HG02623 (cell line): ENCODE results near the gene FHAD1.

Experiments used
- ATAC-seq: cut with Tn5 transposase; IDR thresholded peaks from one replicate; pipeline ENCODE4 v1.9.1; 2021; ENCODE audit warnings: moderate library complexity; ENCODE audit not compliant: unreplicated experiment

FHAD1 gene

DNA sequence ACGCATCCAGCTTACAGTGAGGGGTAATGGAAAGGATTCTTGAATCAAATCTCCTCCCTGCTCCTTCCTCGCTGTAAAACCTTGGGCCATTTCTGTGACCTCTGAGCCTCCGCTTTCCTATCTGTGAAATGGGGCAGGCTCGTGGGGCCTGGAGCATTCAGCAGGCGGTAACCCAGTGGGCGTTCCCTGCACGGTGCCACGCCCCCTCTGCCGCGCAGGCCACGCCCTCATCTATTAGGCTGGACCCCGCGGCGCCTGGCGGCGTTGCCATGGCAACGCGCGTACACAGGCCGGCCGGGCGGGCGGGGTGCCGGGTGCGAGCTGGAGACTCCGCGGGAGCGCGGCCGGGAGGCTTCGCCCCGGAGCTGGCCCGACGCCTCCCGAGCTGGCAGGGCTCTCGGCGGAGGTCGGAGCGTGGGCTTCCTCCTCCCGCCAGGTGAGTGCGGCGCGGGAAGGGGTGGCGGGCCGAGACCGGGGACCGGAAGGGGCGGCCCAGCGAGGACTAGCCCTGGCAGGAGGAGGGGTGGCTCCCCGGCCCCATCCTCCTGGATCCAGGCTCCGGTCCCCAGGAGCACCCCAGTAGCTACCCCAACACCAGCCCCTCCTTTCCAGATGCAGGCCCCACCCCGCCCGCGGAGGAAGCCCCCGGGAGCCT lies at the start of gene FHAD1:
Gene FHAD1 (plus strand): TSS at position 264 of the 655 bp plus-strand sequence. CDS start 4,562 bp downstream, outside the sequence.
- ATAC-seq, result no peak

DNA sequence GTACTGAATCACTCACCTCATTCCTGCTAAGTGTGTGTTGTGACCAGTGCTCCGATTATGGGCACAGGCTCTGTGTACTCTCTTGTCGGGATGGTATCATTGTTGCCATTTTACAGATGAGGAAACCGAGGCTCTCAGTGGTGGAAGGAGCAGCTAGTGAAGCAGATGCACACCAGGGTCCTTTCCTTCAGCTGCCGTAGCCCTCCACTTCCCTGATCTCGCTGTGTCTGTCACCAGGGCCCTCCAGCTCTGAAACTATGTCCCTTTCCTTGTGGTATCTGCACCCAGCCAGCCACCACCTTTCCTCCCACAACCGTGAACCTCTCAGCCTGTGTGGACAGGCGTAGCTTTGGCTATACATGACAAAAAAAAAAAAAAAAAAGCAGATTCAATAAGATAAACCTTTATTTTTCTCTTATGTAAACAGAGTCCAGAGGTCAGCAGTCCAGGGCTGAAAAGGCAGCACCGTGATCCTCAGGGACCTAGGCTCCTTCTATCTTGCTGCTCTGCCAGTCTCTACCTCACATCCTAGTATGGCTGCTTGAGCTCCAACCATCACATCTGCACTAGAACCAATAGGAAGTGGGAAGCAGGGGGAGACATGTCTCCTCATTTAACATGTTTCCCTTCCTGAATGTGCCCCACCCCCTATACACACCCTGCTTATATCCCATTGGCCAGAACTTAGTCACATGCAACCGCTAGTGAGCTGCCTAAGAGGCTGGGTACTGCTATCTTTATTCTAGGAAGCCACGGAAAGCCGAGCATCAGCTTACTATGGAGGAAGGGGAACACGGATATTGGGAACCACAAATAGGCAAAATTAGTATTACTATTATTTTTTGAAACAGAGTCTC lies 49.2 kb upstream of the FHAD1 start:
- ATAC-seq, result no peak

DNA sequence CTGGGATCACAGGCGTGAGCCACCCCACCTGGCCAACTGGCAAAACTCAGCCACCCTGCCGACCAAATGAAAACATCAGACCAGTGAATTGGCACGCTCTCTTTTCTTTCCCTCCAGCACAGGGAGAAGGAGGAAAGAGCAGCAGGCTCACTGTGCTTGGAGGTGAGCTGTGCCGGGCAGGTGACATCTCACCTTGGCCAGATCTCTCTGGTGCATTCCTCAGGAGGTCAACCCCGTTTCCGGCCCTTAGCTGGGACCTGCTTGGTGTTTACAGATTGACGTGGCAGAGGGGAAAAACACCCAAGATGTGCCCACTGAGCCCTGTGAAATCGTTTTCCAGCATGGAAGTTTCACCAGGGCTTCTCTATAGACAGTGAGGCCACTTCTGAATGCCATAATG lies 48.3 kb upstream of the FHAD1 start:
- no peak for ATAC-seq

DNA sequence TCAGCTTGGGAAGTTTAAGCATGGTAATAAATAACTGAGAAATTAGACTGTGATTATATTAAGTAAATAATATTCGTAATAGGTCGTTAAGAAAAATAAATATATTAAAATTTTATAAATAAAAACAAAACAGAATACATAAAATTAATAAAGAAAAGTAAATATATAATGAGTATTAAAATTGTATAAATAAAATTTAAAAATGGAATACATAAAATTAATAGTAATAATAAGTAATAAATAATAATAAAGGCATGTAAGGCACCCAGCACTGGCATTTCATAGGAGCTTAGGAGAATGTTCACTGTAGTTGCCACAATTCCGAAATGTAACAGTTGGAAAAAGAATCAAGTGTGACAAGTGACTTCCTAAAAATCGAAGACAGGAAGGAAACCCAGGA lies 45.8 kb upstream of the FHAD1 start:
- no peak for ATAC-seq

DNA sequence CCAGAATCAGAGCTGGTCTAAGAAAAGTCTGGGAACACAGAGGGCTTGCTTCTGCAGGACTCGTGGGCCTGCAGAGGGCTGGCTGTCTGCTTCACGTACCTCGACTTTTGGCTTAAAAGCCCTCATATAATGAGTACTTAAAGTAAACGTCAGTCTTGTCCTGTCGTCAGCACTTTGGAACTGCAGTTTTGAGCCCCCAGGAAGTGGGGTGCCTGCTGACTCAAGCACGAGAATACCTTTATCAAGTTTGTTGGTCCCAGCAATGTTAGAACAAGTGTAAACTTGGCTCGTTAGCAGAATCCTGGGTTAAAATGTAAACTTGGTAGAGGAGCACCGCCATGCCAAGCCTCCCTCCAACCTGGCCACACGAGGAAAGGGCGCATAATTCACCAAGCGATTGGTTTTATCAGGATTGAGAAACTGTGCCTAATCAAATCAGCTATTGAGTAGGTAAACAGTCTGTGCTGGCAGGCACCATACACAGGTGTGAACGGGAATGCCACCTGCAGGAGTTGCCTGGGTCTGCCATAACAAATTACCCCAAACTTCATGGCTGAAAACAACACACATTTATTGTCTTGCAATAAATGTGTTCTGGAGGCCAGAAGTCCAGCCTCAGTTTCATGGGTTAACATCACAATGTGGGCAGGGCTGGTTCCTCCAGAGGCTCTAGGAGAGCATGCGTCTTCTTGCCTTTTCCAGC lies 45.0 kb upstream of the FHAD1 start:
- no peak for ATAC-seq

DNA sequence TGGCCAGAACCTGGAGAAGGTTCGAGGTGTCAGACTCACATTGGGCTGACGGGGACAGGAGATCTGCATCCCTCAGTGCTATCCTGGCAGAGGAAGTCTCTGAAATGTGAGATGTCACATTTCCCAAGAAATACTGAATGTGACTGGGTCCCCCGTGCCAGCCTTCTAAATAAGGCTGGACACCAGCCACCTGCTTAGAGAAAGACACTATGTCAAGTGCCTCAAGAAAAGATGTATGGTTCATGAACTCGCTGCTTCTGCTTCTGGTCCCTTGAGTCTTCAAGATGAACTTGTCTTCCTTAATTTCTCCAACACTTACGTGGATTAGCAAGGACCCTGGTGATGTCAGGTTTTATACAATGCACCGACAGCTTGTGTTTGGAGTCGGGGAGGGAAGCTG lies 42.1 kb upstream of the FHAD1 start:
- ATAC-seq, result no peak

DNA sequence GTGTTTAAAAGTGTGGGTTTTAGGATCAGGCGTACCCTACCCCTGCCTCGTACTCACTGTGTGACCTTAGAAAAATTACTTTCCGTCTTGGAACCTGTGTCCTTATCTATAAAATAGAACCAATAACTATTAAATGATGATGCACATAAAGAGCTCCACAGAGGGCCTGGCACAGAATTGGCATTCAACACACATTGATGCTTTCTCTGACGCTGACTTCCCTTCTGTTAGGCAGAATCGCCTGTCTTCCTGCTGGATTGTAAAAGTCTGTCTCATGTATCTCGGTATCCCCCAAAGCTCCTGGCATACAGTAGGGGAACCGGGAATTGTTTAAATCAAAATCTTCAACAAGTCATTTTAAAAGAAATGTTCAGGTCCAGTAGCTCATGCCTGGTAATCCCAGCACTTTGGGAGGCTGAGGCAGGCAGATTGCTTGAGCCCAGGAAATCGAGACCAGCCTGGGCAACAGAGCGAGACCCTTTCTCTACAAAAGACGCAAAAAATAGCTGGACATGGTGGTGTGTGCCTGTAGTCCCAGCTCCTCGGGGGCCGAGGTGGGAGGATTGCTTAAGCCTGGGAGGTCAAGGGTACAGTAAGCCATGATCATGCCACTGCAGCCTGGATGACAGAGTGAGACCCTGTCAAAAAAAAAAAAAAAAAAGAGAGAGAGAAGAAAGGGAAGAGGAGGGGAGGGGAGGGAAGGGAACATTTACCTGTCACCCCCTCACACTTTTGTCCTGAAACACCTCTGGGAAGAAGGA lies 41.3 kb upstream of the FHAD1 start:
- no peak for ATAC-seq

DNA sequence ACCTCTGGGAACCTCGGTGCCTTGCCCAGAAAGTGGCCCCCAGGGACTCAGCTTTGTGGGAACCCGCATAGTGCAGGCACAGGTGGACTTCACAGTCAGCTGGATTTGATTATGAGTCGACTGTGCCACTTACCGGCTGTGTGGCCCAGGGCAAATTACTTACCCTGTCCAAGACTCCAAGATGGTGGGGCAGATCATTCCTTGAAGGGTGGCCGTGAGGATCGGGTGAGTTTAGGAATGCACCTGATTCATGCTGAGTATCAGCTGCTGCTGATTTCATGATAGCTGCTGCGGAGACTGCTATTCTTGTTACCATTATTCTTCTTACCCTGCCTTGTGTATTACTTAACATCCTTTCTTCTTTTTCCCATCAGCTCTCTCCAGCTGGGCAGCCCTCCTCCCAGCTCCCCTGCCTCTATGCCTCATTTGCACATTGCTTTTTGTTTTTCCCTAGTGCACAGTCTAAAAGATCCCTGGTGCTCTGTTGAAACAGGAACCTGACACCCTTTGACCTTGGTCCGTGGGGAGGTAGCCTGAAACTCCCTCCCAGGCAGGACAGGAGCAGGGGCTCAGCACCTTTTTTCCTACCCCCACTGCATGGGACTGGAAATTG lies 40.5 kb upstream of the FHAD1 start:
- no peak for ATAC-seq

DNA sequence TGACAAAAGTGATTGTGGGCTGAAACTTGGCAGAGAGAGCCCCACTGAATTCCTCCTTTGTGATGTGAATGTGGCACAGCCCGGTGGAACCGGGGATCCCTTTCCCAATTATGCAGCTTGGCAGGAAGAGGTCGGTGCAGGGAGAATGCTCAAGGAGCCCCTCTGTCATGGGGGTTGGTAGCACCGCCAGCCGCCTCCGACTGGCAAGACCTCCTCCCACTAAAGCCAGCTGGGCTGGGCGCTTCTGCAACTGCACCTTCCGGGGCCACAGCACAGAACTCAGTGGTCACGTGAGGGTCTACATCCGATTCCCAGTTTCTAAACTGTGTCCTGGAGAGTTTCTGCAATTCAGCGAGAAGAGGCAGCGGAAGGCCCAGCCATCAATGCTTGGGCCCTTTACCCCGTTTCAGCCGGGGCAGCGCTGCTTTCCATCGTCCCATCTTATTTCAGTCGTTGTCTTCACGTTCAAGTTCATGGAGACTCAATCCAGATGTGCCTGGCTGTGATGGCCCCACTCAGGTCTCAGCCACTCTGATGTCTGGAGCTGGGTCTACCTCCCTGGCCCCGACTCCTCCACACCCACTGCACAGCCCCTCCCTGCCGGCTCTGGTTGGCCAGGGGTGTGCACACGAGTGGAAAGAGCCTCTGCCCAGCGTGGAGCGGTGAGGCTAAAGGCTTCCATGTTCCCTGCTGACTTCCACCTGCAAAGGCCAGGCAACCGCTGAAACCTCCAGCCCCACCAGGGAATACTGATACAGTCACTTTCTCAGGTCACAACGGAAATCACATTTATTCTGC lies 39.8 kb upstream of the FHAD1 start:
- ATAC-seq, result no peak

DNA sequence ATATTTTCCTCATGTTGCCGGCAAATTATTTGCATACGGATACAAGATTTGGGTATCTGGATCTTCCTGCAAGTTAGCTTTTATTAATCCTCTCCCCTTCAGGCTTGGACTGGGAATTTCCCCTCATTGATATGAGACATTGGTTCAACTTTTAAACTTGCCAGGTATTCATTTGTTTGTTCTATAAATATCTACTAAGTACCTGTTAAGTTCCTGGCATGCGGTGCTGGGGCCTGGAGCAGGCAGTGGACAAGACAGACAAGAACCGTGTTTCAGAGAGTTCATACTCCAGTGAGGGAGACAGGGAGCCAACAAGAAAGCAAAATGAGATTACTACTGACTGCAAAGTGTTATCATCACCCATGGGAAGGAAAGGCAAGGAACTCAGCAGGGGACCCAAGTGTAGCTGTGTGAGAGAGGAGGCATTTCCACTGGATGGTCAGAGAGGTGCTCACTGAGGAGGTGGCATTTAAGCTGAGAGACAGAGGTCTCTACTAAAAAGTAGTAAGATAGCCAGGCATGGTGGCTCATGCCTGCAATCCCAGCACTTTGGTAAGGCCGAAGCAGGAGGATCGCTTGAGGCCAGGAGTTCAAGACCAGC lies 39.1 kb upstream of the FHAD1 start:
- ATAC-seq, result no peak

DNA sequence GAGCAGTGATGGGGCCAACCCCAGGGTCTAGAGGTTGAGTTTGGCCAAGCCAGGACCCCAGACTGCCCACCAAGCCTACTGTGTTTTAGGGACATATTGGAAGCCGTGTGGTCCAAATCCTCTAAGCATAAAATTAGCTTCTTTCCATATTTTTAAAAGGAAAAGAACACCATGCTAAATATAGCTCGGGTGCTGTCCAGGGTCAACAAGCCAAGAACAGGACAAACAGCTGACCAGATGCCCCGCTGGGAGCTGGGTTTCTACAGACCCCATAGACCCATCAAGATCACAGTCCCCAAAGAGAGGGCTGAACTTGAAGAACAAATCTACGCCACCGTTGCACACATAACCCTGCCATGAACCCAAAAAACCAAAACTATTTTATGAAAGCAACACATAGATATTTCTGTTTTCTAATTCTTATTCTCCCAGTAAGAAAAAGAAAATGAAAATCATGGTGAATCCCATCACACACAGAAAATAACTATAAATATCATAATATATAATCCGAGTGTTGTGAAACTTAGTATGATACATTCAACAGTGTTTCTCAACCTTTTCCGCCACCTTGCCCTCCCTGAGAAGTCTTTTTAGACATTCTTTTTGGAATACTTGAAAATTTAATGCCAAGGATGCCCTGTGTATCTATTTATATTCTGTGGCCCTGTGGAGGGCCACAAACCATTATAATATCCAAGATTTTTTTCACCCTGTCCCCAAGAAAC lies 36.2 kb upstream of the FHAD1 start:
- no peak for ATAC-seq

DNA sequence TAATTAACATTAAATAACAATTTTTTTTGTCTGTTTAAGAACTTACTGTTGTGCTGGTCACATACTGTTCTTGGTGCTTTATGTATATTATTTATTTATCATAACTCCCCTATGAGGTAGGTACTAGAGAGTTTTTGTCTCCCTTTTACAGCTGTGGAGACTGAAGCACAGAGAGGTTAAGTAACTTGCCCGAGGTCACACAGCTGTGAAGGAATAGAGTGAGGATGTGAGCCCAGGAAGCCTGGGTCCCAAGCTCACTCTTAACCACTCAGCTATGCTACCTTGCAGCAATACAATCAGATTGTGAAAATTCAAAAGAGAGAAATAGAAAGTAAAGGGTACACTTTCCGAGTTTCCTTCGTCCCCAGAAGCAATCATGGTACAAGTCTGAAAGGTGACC lies 35.6 kb upstream of the FHAD1 start:
- no peak for ATAC-seq

DNA sequence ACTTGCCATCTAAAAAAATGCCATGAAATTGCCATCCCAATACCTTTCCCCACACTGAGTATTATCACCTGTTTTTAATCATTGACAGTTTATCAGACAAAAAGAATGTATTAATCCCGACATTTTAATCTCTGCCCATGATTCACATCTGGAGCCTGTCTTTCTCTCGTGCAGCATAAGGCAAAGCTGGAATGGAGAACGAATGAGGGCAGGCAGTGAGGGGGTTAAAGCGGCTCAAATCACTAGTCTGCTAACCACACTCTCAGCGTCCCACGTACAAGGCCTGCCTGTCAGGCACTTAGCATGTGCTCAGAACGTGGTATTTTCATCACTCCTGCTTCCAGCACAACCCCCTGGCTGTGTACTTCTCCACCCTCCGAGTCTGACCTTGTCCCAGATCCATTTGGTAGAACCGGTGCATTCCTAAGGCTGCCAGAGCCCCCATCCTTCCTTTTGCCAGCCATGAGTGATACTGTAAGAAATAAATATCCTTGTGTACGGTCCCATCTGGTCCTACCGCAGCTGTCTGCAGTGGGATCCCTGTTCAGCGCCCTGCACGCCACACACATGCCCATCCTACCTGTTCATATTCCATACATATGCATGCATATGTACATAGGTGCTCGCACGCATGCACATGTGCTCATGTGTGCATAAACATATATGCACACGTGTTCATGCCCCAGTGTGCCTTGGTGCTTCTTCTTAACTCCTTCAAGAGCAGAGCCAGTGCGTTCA lies 34.6 kb upstream of the FHAD1 start:
- no peak for ATAC-seq

DNA sequence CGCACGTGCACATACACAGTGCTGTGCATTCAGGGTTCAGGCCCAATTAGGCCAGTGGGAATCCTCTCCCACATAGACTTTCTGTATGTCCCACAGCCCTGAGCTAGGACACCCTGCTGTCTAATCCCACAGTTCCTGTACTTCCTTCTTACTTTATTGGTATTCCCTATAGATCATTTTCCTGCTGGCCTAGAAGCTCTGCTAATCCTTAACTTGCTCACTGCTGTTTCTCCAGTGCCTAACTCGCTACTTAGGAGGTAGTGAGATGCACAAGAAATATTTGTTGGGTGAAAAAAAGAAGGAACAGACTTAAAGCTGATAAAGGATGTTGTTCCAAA lies 34.1 kb upstream of the FHAD1 start:
- ATAC-seq, result no peak

DNA sequence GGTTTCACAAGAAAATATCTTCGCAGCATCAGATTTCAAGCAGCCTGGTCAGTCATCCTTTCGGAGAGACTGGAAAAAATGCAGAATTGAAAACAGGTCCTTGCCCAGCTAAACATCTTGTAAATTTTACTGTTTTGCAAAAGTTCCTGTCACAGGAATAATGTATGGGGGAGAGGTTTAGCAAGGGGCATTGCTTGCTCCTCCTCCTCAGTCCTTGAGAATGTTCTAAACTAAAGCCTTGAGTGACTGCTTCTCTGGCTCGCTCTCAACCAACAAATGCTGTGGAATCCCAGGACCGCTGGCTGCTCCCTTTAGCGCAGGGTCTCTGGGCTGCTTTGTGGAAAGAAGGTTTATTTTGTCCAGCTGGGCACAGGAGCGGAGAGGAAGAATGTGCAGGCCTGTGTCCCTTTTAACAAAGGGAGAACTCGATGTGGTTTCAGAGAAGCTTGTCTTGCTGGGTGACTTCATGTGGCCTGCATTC lies 33.6 kb upstream of the FHAD1 start:
- no peak for ATAC-seq

DNA sequence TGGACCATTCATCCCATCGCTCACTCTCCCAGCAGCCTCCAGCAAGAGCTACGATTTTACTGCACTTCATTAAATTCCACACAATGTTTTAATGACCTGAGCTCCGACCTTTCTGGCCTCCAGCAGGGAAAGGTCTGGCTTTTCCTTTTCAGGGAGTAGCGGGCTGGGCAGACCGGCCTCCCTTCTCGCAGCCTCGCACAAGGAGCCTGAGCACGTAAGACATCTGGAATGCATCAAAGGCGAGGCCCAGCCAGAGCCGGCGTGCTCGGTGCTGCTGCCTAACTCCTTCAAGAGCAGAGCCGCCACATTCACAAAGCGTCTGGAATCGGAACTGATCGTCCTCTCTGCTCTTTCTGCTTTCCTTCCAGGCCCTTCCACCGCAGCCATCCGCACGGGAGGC lies 32.5 kb upstream of the FHAD1 start:
- no peak for ATAC-seq

DNA sequence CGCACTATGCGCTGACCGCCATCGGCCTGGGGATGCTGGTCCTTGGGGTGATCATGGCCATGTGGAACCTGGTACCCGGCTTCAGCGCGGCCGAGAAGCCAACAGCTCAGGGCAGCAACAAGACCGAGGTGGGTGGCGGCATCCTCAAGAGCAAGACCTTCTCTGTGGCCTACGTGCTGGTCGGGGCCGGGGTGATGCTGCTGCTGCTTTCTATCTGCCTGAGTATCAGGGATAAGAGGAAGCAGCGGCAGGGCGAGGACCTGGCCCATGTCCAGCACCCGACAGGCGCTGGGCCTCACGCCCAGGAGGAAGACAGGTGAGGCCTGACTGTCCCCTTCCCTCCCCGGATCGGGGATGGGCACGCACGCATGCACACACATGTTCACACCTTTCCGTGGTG lies 31.9 kb upstream of the FHAD1 start:
- no peak for ATAC-seq

DNA sequence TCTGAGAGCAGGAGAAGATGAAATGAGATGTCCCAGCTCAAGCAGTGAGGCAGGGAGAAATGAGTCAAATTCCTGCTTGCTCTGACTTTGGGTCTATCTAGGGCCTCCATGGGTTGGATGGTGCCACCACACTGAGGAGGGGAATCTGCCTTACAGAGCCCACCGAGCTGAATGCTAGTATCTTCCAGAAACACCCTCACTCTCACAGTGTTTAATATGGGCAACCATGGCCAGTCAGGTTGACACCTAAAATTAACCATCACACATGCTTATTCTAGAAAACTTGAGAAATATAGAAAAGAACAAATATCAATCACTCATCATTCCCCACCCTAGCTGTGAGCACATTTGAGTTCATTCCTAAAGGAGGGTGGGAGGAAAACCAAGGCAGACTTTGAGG lies 29.4 kb upstream of the FHAD1 start:
- ATAC-seq, result no peak
